ENCODE results near the gene EPHB1. TPM values are rescaled to one million over a fixed set of nuclear protein-coding genes. Genes with fewer than 3 reads are reported as not detected.

The EPHB1 gene
- total RNA-seq, 1 experiment from 2014 or later: 7.0 TPM

- no peak for DNase-seq (ENCODE audit: low spot score)
- POLR2A ChIA-PET: no interaction called here
- CTCF ChIA-PET: interaction anchor here (1.3 kb wide), 1 partner anchor 290 kb away, joined by 7 read pairs; the partner anchor contains the start of gene EPHB1
- peaks cover 14% of the 10 kb centered on the region for H3K4me1 Mint-ChIP-seq
- H3K4me3 Mint-ChIP-seq: no peak overlapping the region
- no peaks in the 10 kb centered on the region for H3K9me3 Mint-ChIP-seq
- ATAC-seq: no peak
- H3K27ac Mint-ChIP-seq: no peak overlapping the region
- H3K27me3 Mint-ChIP-seq (ENCODE audit: low read depth): no peaks in the 10 kb centered on the region
- TF ChIP-seq USF2 (CRISPR knock-in tag; IDR thresholded peaks at IDR 0.05) (no peak), E2F5 (CRISPR knock-in tag; IDR thresholded peaks at IDR 0.05) (no peak)
- no peaks in the 10 kb centered on the region for H3K36me3 Mint-ChIP-seq
These were observed 289.9 kb downstream of the EPHB1 start for GRCh38 chr3:135084976-135085375.

- ATAC-seq: no peak
- CTCF ChIA-PET: interaction anchor here (1.3 kb wide), 1 partner anchor 291 kb away, joined by 7 read pairs; the partner anchor contains the start of gene EPHB1
- TF ChIP-seq JAZF1 (CRISPR knock-in tag; IDR thresholded peaks at IDR 0.05) (no peak), ZSCAN18 (CRISPR knock-in tag; IDR thresholded peaks at IDR 0.05) (no peak), IRF1 (CRISPR knock-in tag; IDR thresholded peaks at IDR 0.05) (no peak), TEAD1 (CRISPR knock-in tag; IDR thresholded peaks at IDR 0.05) (no peak), PRDM15 (CRISPR knock-in tag; IDR thresholded peaks at IDR 0.05) (no peak), TP53 (CRISPR knock-in tag; IDR thresholded peaks at IDR 0.05) (no peak), USF2 (CRISPR knock-in tag; IDR thresholded peaks at IDR 0.05) (no peak), ARID4B (CRISPR knock-in tag; IDR thresholded peaks at IDR 0.05; ENCODE audit: borderline replicate concordance) (no peak), GABPB1 (CRISPR knock-in tag; IDR thresholded peaks at IDR 0.05) (no peak), SOX15 (CRISPR knock-in tag; IDR thresholded peaks at IDR 0.05) (no peak), ATF6 (CRISPR knock-in tag; IDR thresholded peaks at IDR 0.05) (no peak), MLX (CRISPR knock-in tag; IDR thresholded peaks at IDR 0.05) (no peak), USF1 (CRISPR knock-in tag; IDR thresholded peaks at IDR 0.05) (no peak)
These were observed 290.8 kb downstream of the EPHB1 start for GRCh38 chr3:135085652-135086436.

More at GRCh38 chr3:135085652-135086436, 290.8 kb downstream of the EPHB1 start:
- DNase-seq (ENCODE audit: low spot score): no peak
- POLR2A ChIA-PET: no interaction called here
- Mint-ChIP-seq H3K4me3 (no peak overlapping the region), H3K9me3 (no peaks in the 10 kb centered on the region), H3K4me1 (0 out of 2 replicates have a peak, but pooled peaks cover 9% of the 10 kb centered on the region), H3K36me3 (no peaks in the 10 kb centered on the region), H3K27me3 (ENCODE audit: low read depth) (no peaks in the 10 kb centered on the region), H3K27ac (no peak overlapping the region)
